Testis (tissue), 2 donors: Measurements from ENCODE around the gene LIMA1.

ENCODE experiments used
- POLR2A ChIP-seq: fragments of 450-650 bp; IDR thresholded peaks from one replicate; pipeline ENCODE4 v1.6.1; 2017; ENCODE audit warnings: antibody characterized with exemption, mild to moderate bottlenecking, moderate library complexity
- TF ChIP-seq, protein P1 (sequence below), 3 experiments: fragments of 450-650 bp in 2 of 3; fragments of 200-600 bp in 1 of 3; sonication (generic) in 1 of 3; IDR thresholded peaks; one replicate each; pipeline ENCODE4 v1.5.1; 2016 to 2019; ENCODE audit warnings: antibody characterized with exemption in 3 of 3, mild to moderate bottlenecking in 2 of 3, moderate library complexity in 1 of 3

DNA sequence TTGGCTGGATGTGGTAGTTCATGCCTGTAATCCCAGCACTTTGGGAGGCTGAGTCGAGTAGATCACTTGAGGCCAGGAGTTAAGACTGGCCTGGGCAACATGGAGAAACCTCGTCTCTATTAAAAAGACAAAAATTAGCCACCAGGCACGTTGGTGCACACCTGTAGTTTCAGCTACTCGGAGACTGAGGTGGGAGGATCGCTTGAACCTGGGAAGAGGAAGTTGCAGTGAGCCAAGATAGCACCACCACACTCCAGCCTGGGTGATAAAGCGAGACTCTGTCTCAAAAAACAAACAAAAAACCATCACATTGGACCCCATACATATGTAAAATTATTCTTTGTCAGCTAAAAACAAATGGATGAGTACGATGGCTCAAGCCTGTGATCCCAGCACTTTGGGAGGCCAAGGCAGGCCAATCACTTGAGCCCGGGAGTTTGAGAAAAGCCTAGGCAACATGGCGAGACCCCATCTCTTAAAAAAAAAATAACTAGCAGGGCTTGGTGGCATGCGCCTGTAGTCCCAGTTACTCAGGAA lies 43.9 kb downstream of the LIMA1 start:
- TF ChIP-seq, protein P1, sequence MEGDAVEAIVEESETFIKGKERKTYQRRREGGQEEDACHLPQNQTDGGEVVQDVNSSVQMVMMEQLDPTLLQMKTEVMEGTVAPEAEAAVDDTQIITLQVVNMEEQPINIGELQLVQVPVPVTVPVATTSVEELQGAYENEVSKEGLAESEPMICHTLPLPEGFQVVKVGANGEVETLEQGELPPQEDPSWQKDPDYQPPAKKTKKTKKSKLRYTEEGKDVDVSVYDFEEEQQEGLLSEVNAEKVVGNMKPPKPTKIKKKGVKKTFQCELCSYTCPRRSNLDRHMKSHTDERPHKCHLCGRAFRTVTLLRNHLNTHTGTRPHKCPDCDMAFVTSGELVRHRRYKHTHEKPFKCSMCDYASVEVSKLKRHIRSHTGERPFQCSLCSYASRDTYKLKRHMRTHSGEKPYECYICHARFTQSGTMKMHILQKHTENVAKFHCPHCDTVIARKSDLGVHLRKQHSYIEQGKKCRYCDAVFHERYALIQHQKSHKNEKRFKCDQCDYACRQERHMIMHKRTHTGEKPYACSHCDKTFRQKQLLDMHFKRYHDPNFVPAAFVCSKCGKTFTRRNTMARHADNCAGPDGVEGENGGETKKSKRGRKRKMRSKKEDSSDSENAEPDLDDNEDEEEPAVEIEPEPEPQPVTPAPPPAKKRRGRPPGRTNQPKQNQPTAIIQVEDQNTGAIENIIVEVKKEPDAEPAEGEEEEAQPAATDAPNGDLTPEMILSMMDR (IDR thresholded peaks at IDR 0.05), result no peak
- no peak for TF ChIP-seq POLR2A
